ENCODE results near the gene PCDHGA2. TPM values are rescaled to one million over a fixed set of nuclear protein-coding genes. Genes with fewer than 3 reads are reported as not detected.

Gene PCDHGA2
- total and polyA plus RNA-seq, 2 experiments from 2014 or later = 0.45 to 1.0 TPM

GRCh38 chr5:141356950-141357349 lies 18.4 kb downstream of the PCDHGA2 start (continued):
- TF ChIP-seq REST (IDR thresholded peaks at IDR 0.05; ENCODE audit: unreplicated experiment) = peak; percentile 49

GRCh38 chr5:141359790-141360426 lies 21.3 kb downstream of the PCDHGA2 start, which contains the start of gene PCDHGB2:
Gene PCDHGB2 (plus strand): TSS chr5:141359994. CDS start chr5:141360136, 142 bp downstream.
- Histone ChIP-seq H3K4me3 (peak within 1 kb of the TSS; percentile 18; the same call in 1 of the 2 replicates), H3K27ac (ENCODE audit: low read depth) (no peak within 1 kb of the TSS), H3K36me3 (ENCODE audit: insufficient read depth) (peaks cover under 1% of the 10 kb centered on the region; the same call in 1 of the 2 replicates), H4K20me1 (replicated peaks; ENCODE audit: insufficient read depth) (no peaks in the 10 kb centered on the region), H3K4me2 (peak within 1 kb of the TSS; percentile 37; the same call in 1 of the 2 replicates), H2AFZ (peak within 1 kb of the TSS; percentile 40; the same call in 1 of the 2 replicates), H3K27me3 (ENCODE audit: insufficient read depth) (no peaks in the 10 kb centered on the region), H3K4me1 (ENCODE audit: insufficient read depth) (peaks cover 17% of the 10 kb centered on the region; the same call in 1 of the 2 replicates), H3K79me2 (replicated peaks; ENCODE audit: insufficient read depth) (no peaks in the 10 kb centered on the region), H3K9me2 (ENCODE audit: insufficient read depth) (no peaks in the 10 kb centered on the region), H3F3A (replicated peaks; ENCODE audit: low read depth) (0 out of 2 replicates have a peak, but pooled peaks cover 3% of the 10 kb centered on the region)
- peak within 1 kb of the TSS; percentile 55 for H3K4me3 Mint-ChIP-seq
- peak within 1 kb of the TSS; percentile 50 for H3K27ac Mint-ChIP-seq
- H3K9me3 Mint-ChIP-seq = peaks cover 73% of the 10 kb centered on the region
- DNase-seq (ENCODE audit: low spot score) (peak; percentile 88), ATAC-seq (peak; percentile 76)
- H3K4me1 Mint-ChIP-seq = peaks cover 14% of the 10 kb centered on the region
- TF ChIP-seq CTCF (conservative IDR thresholded peaks at IDR 0.05; ENCODE audit: low read depth in 2 of 2) = peak; percentile 80
- no peak for TF ChIP-seq ZNF462 (CRISPR knock-in tag; IDR thresholded peaks at IDR 0.05)
- H3K36me3 Mint-ChIP-seq (ENCODE audit: low read depth) = peaks cover 73% of the 10 kb centered on the region
- peaks cover 11% of the 10 kb centered on the region for H3K27me3 Mint-ChIP-seq (ENCODE audit: insufficient read depth, low read depth, poor library complexity)

Data from GM23338 (cell line).